Epidermal melanocyte (primary cell): ENCODE measurements around the gene GPD1L.
"Not testable (repeated sequence)": the region's sequence is repeated elsewhere in the genome, so short reads cannot be mapped to it uniquely, and the experiment has no call there.

Experiments
- DNase-seq: peaks from one replicate; pipeline ENCODE4 v3.0.0; 2011; ENCODE audit warnings: low spot score; ENCODE audit not compliant: insufficient read length

GPD1L gene

GRCh38 chr3:32105291-32106131 is 909 bp upstream of the GPD1L start:
- DNase-seq, result no peak

- no peak for DNase-seq
These were observed 526 bp downstream of the GPD1L start for GRCh38 chr3:32106929-32107362.

GRCh38 chr3:32108224-32108623 is 1.8 kb downstream of the GPD1L start:
- DNase-seq, result not testable (repeated sequence)

- DNase-seq, result no peak
These were observed 2.8 kb downstream of the GPD1L start for GRCh38 chr3:32109256-32109655.

GRCh38 chr3:32110233-32110760 is 3.9 kb downstream of the GPD1L start:
- no peak for DNase-seq

GRCh38 chr3:32111560-32111959 is 5.1 kb downstream of the GPD1L start:
- DNase-seq, result no peak

GRCh38 chr3:32113566-32113965 is 7.1 kb downstream of the GPD1L start:
- no peak for DNase-seq

- DNase-seq, result no peak
These were observed 7.6 kb downstream of the GPD1L start for GRCh38 chr3:32113981-32114545.

- DNase-seq, result not testable (repeated sequence)
These were observed 8.3 kb downstream of the GPD1L start for GRCh38 chr3:32114546-32115386.

GRCh38 chr3:32117320-32117719 is 10.9 kb downstream of the GPD1L start:
- no peak for DNase-seq

GRCh38 chr3:32118215-32118614 is 11.8 kb downstream of the GPD1L start:
- DNase-seq, result no peak

- DNase-seq, result no peak
These were observed 14.1 kb downstream of the GPD1L start for GRCh38 chr3:32120471-32120870.

- DNase-seq, result no peak
These were observed 14.7 kb downstream of the GPD1L start for GRCh38 chr3:32121137-32121536.

GRCh38 chr3:32123620-32124019 is 17.2 kb downstream of the GPD1L start:
- no peak for DNase-seq

GRCh38 chr3:32125012-32125411 is 18.6 kb downstream of the GPD1L start:
- DNase-seq, result no peak

- no peak for DNase-seq
These were observed 20.0 kb downstream of the GPD1L start for GRCh38 chr3:32126305-32127015.

- DNase-seq, result no peak
These were observed 20.9 kb downstream of the GPD1L start for GRCh38 chr3:32127219-32127826.

GRCh38 chr3:32128936-32129335 is 22.5 kb downstream of the GPD1L start:
- no peak for DNase-seq

GRCh38 chr3:32129832-32130231 is 23.4 kb downstream of the GPD1L start:
- no peak for DNase-seq

- no peak for DNase-seq
These were observed 25.7 kb downstream of the GPD1L start for GRCh38 chr3:32132121-32132520.

GRCh38 chr3:32132706-32133105 is 26.3 kb downstream of the GPD1L start:
- DNase-seq, result no peak
